ENCODE results near the gene UNK. TPM values are rescaled to one million over a fixed set of nuclear protein-coding genes. Genes with fewer than 3 reads are reported as not detected.

The UNK gene
- total and polyA plus RNA-seq, 9 of the 15 experiments (the other 6 are each of a cell fraction or from before 2014, with no cell fraction given) = 12.8 to 38.6 (median 24.8) TPM

DNA sequence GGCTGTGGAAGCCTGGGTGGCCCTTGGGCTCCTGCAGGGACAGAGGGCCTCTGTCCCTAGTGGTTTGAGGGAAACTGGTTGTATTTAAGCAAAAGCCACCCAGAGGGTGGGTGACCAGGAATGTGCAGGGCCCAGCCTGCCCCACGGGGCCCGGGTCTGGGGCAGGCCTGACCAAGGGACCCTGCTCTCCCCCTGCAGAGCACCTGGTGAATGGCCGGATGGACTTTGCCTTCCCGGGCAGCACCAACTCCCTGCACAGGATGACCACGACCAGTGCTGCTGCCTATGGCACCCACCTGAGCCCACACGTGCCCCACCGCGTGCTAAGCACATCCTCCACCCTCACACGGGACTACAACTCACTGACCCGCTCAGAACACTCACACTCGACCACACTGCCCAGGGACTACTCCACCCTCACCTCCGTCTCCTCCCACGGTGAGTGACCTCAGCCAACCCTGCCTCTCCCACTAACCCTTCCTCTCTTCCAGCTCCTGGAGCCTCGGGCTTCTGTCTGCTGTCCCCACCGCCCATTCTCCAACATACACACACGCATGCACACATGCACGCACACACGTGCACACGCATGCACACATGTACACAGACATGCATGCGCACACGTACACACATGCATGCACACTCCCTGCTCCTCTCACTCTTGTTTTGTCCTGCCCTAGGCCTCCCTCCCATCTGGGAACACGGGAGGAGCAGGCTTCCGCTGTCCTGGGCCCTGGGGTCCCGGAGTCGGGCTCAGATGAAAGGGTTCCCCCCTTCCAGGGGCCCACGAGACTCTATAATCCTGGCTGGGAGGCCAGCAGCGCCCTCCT, 30.0 kb upstream of the UNK start (continued):
- TF ChIP-seq, protein P1, sequence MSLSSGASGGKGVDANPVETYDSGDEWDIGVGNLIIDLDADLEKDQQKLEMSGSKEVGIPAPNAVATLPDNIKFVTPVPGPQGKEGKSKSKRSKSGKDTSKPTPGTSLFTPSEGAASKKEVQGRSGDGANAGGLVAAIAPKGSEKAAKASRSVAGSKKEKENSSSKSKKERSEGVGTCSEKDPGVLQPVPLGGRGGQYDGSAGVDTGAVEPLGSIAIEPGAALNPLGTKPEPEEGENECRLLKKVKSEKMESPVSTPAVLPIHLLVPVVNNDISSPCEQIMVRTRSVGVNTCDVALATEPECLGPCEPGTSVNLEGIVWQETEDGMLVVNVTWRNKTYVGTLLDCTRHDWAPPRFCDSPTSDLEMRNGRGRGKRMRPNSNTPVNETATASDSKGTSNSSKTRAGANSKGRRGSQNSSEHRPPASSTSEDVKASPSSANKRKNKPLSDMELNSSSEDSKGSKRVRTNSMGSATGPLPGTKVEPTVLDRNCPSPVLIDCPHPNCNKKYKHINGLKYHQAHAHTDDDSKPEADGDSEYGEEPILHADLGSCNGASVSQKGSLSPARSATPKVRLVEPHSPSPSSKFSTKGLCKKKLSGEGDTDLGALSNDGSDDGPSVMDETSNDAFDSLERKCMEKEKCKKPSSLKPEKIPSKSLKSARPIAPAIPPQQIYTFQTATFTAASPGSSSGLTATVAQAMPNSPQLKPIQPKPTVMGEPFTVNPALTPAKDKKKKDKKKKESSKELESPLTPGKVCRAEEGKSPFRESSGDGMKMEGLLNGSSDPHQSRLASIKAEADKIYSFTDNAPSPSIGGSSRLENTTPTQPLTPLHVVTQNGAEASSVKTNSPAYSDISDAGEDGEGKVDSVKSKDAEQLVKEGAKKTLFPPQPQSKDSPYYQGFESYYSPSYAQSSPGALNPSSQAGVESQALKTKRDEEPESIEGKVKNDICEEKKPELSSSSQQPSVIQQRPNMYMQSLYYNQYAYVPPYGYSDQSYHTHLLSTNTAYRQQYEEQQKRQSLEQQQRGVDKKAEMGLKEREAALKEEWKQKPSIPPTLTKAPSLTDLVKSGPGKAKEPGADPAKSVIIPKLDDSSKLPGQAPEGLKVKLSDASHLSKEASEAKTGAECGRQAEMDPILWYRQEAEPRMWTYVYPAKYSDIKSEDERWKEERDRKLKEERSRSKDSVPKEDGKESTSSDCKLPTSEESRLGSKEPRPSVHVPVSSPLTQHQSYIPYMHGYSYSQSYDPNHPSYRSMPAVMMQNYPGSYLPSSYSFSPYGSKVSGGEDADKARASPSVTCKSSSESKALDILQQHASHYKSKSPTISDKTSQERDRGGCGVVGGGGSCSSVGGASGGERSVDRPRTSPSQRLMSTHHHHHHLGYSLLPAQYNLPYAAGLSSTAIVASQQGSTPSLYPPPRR (CRISPR knock-in tag; IDR thresholded peaks at IDR 0.05; ENCODE audit: borderline replicate concordance) = no peak
- TF ChIP-seq POLR2A (conservative IDR thresholded peaks at IDR 0.05) (peak; percentile 43; the same call in 1 of the 2 replicates), CBX1 (IDR thresholded peaks at IDR 0.05; ENCODE audit: low read depth) (no peak)
- TF ChIP-seq, protein P2, sequence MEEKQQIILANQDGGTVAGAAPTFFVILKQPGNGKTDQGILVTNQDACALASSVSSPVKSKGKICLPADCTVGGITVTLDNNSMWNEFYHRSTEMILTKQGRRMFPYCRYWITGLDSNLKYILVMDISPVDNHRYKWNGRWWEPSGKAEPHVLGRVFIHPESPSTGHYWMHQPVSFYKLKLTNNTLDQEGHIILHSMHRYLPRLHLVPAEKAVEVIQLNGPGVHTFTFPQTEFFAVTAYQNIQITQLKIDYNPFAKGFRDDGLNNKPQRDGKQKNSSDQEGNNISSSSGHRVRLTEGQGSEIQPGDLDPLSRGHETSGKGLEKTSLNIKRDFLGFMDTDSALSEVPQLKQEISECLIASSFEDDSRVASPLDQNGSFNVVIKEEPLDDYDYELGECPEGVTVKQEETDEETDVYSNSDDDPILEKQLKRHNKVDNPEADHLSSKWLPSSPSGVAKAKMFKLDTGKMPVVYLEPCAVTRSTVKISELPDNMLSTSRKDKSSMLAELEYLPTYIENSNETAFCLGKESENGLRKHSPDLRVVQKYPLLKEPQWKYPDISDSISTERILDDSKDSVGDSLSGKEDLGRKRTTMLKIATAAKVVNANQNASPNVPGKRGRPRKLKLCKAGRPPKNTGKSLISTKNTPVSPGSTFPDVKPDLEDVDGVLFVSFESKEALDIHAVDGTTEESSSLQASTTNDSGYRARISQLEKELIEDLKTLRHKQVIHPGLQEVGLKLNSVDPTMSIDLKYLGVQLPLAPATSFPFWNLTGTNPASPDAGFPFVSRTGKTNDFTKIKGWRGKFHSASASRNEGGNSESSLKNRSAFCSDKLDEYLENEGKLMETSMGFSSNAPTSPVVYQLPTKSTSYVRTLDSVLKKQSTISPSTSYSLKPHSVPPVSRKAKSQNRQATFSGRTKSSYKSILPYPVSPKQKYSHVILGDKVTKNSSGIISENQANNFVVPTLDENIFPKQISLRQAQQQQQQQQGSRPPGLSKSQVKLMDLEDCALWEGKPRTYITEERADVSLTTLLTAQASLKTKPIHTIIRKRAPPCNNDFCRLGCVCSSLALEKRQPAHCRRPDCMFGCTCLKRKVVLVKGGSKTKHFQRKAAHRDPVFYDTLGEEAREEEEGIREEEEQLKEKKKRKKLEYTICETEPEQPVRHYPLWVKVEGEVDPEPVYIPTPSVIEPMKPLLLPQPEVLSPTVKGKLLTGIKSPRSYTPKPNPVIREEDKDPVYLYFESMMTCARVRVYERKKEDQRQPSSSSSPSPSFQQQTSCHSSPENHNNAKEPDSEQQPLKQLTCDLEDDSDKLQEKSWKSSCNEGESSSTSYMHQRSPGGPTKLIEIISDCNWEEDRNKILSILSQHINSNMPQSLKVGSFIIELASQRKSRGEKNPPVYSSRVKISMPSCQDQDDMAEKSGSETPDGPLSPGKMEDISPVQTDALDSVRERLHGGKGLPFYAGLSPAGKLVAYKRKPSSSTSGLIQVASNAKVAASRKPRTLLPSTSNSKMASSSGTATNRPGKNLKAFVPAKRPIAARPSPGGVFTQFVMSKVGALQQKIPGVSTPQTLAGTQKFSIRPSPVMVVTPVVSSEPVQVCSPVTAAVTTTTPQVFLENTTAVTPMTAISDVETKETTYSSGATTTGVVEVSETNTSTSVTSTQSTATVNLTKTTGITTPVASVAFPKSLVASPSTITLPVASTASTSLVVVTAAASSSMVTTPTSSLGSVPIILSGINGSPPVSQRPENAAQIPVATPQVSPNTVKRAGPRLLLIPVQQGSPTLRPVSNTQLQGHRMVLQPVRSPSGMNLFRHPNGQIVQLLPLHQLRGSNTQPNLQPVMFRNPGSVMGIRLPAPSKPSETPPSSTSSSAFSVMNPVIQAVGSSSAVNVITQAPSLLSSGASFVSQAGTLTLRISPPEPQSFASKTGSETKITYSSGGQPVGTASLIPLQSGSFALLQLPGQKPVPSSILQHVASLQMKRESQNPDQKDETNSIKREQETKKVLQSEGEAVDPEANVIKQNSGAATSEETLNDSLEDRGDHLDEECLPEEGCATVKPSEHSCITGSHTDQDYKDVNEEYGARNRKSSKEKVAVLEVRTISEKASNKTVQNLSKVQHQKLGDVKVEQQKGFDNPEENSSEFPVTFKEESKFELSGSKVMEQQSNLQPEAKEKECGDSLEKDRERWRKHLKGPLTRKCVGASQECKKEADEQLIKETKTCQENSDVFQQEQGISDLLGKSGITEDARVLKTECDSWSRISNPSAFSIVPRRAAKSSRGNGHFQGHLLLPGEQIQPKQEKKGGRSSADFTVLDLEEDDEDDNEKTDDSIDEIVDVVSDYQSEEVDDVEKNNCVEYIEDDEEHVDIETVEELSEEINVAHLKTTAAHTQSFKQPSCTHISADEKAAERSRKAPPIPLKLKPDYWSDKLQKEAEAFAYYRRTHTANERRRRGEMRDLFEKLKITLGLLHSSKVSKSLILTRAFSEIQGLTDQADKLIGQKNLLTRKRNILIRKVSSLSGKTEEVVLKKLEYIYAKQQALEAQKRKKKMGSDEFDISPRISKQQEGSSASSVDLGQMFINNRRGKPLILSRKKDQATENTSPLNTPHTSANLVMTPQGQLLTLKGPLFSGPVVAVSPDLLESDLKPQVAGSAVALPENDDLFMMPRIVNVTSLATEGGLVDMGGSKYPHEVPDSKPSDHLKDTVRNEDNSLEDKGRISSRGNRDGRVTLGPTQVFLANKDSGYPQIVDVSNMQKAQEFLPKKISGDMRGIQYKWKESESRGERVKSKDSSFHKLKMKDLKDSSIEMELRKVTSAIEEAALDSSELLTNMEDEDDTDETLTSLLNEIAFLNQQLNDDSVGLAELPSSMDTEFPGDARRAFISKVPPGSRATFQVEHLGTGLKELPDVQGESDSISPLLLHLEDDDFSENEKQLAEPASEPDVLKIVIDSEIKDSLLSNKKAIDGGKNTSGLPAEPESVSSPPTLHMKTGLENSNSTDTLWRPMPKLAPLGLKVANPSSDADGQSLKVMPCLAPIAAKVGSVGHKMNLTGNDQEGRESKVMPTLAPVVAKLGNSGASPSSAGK (IDR thresholded peaks at IDR 0.05) = peak; percentile 94
- TF ChIP-seq, protein P3, sequence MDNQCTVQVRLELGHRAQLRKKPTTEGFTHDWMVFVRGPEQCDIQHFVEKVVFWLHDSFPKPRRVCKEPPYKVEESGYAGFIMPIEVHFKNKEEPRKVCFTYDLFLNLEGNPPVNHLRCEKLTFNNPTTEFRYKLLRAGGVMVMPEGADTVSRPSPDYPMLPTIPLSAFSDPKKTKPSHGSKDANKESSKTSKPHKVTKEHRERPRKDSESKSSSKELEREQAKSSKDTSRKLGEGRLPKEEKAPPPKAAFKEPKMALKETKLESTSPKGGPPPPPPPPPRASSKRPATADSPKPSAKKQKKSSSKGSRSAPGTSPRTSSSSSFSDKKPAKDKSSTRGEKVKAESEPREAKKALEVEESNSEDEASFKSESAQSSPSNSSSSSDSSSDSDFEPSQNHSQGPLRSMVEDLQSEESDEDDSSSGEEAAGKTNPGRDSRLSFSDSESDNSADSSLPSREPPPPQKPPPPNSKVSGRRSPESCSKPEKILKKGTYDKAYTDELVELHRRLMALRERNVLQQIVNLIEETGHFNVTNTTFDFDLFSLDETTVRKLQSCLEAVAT (IDR thresholded peaks at IDR 0.05) = peak in 1 of 2 experiments; percentile 50; a peak in 1 of 4 replicates
